ENCODE data around the gene SLX4IP.
A peak's percentile ranks its signal among the peaks of the same experiment; 100 is the strongest.

SLX4IP gene

GRCh38 chr20:10646886-10647420 is 211.8 kb downstream of the SLX4IP start:
- DNase-seq (ENCODE audit: low spot score) (no peak), FAIRE-seq (no peak)

DNA sequence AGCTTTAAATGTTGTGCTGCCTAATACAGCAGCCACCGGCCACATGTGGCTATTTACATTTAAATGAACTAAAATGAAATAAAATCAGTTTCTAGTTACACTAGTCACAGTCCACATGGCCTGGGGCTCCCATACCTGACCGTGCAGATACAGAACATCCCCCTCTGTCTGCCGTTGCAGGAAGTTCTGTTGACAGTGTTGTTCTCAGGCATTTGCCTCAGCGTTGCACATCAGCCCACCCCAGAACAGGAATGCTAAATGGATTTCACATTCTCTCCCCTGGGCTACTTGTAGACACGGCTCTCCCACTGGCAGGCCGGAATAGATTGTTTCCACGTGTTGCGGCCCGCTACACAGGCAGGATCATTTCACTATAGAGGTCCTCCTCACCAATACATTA is 212.4 kb downstream of the SLX4IP start:
- no peak for DNase-seq (ENCODE audit: low spot score)
- no peak for FAIRE-seq

DNA sequence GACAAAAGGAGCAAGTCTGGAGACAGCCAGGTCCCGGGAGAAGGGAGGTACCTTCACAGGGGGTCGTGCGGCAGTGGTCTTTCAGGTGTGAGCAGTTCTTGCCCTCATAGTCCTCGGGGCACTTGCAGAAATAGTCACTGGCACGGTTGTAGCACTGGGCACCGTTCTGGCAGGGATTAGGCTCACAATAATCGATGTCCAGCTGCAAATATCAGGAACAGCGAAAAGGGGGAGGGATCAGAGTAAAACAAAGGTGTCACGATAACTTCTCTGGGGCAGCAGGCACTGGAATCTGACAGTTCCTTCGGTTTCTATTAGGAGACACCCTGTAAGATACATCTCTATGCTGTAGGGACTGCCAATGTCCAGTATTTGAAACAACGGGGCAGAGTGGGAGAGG is 212.8 kb downstream of the SLX4IP start:
- FAIRE-seq = no peak
- no peak for DNase-seq (ENCODE audit: low spot score)

DNA sequence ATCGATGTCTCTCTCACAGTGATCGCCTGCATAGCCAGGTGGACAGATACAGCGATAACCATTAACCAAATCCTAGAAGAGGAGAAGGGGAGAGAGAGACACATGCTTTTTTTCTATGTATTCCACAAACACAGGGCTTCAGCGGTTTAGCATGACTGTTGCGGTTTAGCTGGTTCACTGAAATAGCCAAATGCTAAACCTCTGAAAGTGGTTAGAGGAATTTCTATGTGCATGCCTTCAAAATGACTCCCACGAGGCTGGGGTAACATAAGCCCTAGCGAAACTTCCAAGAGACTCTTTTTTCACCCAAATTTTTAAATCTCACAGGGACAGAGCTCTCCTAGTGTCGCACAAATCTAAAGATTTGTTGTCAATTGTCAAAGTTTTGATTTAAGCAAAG is 213.5 kb downstream of the SLX4IP start:
- FAIRE-seq (peak; percentile 90), DNase-seq (ENCODE audit: low spot score) (peak; percentile 82)

DNA sequence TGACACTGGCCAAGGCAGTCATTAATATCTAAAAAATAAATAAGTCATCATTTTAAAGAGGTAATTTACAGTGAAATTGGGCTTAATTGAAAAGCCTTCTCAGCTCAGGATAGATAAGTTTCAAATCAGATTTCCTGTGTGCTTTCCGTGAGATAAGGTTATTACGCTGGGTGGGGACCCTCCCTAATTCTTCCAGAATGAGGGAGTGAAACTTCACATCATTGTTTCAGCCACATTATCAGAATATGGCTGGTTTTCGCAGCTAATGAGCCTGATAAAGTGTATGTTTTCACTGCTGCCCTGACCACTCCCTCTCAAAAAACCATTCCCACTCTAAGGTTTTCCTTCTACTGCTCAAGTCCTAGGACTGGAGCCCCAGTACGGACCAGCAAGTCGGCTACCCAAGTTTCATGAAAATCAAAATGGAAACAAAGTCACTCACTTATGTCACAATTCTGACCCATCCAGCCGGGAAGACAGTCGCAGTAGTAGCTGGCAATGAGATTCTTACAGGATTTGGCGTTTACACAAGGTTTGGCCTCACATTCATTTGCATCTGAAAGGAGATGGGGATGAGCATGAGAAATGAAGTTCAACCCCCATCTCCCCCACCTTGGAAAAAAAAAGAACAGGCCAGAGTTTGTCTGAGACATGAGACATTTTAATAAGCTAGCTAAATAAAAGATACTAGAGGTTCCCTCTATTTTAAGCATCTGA is 214.1 kb downstream of the SLX4IP start:
- no peak for FAIRE-seq
- DNase-seq (ENCODE audit: low spot score) = no peak

GRCh38 chr20:10649797-10650160 is 214.7 kb downstream of the SLX4IP start:
- DNase-seq (ENCODE audit: low spot score) (peak; percentile 75), FAIRE-seq (peak; percentile 84)

- peak; percentile 81 for DNase-seq (ENCODE audit: low spot score)
- FAIRE-seq = peak; percentile 80
These were observed 216.3 kb downstream of the SLX4IP start for GRCh38 chr20:10651227-10651990.

DNA sequence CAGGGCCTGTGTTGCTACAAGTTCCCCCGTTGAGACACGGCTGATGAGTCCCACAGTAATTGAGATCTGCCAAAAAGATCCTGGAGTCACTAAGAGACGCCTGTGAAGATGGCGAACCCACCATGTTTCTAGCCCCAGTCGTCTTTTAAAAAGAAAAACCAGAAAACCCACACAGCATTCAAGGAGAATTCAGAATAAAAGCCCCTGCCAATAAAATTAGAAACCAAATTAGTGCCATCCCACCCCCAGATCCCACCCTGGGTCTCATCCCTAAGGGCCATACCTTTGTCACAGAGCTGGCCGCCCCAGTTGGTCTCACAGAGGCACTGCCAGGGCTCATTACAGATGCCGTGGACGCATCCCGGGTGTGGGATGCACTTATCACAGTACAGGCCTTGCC is 217.1 kb downstream of the SLX4IP start:
- no peak for DNase-seq (ENCODE audit: low spot score)
- FAIRE-seq = no peak

- DNase-seq (ENCODE audit: low spot score) (no peak), FAIRE-seq (no peak)
These were observed 217.7 kb downstream of the SLX4IP start for GRCh38 chr20:10652660-10653261.

DNA sequence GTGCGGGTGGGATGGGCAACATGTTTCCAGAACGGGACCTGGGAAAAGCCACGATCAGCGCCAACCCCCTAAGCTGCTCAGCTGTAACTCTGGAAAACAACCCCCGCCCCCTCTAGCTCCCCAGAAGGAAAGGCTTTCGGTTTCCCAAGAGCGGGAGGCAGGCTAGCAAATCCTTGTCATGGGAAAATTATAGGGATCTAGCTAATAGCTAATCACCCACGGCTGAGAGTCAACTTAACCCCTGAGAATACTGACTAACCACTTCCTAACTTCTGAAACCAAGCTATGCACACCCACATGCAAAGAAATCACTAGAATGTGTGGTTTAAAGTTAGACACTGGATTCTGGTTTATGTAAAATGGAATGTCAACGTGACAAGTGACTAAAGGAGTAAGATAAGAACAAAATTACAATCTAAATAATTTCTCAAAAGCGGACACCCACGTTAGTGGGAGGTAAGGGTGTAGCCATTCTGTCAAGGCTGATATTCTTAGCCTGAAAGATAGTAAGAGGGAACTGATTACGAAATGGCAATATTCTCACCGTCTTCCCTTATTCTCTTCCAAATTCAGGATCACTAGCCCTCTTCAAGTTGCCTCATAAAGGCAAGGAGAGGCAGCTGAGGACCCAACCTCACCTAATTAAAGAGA is 218.6 kb downstream of the SLX4IP start:
- FAIRE-seq (peak; percentile 91), DNase-seq (ENCODE audit: low spot score) (peak; percentile 88)

DNA sequence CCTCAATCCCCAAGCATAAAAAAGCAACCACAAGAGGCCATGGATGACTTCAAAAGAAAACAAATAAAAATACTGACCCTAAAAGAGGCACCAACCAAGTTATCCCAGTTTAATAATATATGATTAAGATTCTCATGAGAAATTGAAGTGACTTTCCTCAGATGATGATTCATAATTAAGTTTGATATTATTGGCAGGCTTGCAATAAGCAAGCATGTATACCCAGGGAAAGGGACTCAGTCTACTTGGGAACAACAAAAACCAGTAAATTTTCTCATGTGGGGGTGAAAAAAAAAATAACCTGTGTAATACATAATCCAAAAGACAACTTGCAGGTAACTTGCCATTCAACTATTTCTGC is 219.1 kb downstream of the SLX4IP start:
- no peak for FAIRE-seq
- DNase-seq (ENCODE audit: low spot score) = no peak

DNA sequence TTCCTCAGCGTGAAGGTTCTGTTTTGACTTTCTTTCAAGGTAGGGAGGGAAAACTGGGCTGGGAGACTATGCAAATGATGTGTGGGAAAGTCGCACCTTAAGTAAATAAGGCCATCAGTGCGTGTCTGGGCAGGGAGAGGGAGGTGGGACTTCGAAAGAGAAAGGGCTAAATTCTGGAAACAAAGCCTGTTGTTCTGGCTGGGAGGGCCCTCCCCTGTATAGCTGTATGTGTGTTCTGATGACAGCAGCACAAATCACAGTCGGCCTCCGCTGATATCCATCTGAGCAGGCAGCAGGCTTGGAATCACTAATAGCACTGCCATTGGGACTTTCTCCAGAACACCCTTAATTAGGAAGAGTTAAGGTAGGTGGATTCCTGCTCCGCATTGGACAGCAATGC is 219.5 kb downstream of the SLX4IP start:
- FAIRE-seq (no peak), DNase-seq (ENCODE audit: low spot score) (no peak)

GRCh38 chr20:10655720-10656669 is 220.9 kb downstream of the SLX4IP start:
- no peak for DNase-seq (ENCODE audit: low spot score)

GRCh38 chr20:10657453-10657852 is 222.3 kb downstream of the SLX4IP start:
- DNase-seq (ENCODE audit: low spot score) (no peak), FAIRE-seq (no peak)

More at GRCh38 chr20:10655720-10656669, 220.9 kb downstream of the SLX4IP start:
- FAIRE-seq = no peak

- peak; percentile 75 for FAIRE-seq
These were observed 223.1 kb downstream of the SLX4IP start for GRCh38 chr20:10658051-10658823.

DNA sequence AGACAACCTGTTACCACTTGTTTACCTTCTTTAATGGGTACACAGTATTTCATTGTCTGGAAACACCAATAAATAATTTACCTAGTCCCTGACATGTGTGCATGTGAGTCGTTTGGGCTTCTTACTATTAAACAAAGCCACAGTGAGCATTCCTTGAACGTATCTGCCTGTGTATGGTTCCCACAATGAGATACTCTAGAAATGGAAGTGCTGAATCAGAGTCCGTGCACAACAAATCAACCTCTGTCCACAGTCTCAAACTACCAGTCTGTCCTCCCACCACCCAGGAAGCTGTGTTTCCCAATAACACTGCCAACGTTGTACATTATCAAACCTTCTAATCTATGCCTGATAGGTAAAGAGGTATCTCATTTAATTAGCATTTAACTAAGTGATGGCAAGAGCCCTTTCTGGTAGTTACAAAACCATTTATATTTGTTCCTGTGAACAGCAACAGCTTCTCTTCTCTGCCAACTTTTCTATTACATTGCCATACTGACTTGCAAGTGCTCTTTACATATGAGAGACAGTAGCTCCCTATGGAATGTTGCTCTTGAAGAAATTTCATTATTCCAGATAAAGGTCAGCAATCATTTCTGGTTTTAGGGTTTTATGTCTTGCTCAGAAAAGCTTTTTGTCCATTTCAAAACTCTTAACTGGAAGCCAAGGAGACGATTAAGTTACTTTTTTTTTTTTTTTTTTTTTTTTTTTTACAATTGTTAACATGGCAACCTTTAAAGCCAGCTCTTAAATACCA is 223.9 kb downstream of the SLX4IP start:
- no peak for FAIRE-seq
- DNase-seq (ENCODE audit: low spot score) = peak; percentile 73

More at GRCh38 chr20:10658051-10658823, 223.1 kb downstream of the SLX4IP start:
- peak; percentile 68 for DNase-seq (ENCODE audit: low spot score)

GRCh38 chr20:10659651-10660601 is 224.8 kb downstream of the SLX4IP start:
- FAIRE-seq = no peak

GRCh38 chr20:10660661-10661060 is 225.6 kb downstream of the SLX4IP start:
- peak; percentile 53 for FAIRE-seq

More at GRCh38 chr20:10659651-10660601, 224.8 kb downstream of the SLX4IP start:
- DNase-seq (ENCODE audit: low spot score) = no peak

More at GRCh38 chr20:10660661-10661060, 225.6 kb downstream of the SLX4IP start:
- peak; percentile 73 for DNase-seq (ENCODE audit: low spot score)

Data from RCC 7860 (cell line).